ENCODE results near the gene CDH11.

The CDH11 gene

GRCh38 chr16:65136681-65137080 is 14.8 kb upstream of the CDH11 start:
- TF ChIP-seq POLR2AphosphoS5 (IDR thresholded peaks at IDR 0.05; ENCODE audit: low read depth, low read length) = no peak
- TF ChIP-seq SIN3A (IDR thresholded peaks at IDR 0.05; ENCODE audit: borderline replicate concordance, insufficient read depth, low read length) = no peak
- TF ChIP-seq FOXP2 (optimal IDR thresholded peaks at IDR 0.05; ENCODE audit: borderline replicate concordance, extremely low read depth, extremely low read length, insufficient read depth) = no peak
- no peak for TF ChIP-seq TAF1 (IDR thresholded peaks at IDR 0.05; ENCODE audit: borderline replicate concordance, insufficient read depth, low read length)
- TF ChIP-seq, protein P1, sequence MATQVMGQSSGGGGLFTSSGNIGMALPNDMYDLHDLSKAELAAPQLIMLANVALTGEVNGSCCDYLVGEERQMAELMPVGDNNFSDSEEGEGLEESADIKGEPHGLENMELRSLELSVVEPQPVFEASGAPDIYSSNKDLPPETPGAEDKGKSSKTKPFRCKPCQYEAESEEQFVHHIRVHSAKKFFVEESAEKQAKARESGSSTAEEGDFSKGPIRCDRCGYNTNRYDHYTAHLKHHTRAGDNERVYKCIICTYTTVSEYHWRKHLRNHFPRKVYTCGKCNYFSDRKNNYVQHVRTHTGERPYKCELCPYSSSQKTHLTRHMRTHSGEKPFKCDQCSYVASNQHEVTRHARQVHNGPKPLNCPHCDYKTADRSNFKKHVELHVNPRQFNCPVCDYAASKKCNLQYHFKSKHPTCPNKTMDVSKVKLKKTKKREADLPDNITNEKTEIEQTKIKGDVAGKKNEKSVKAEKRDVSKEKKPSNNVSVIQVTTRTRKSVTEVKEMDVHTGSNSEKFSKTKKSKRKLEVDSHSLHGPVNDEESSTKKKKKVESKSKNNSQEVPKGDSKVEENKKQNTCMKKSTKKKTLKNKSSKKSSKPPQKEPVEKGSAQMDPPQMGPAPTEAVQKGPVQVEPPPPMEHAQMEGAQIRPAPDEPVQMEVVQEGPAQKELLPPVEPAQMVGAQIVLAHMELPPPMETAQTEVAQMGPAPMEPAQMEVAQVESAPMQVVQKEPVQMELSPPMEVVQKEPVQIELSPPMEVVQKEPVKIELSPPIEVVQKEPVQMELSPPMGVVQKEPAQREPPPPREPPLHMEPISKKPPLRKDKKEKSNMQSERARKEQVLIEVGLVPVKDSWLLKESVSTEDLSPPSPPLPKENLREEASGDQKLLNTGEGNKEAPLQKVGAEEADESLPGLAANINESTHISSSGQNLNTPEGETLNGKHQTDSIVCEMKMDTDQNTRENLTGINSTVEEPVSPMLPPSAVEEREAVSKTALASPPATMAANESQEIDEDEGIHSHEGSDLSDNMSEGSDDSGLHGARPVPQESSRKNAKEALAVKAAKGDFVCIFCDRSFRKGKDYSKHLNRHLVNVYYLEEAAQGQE (IDR thresholded peaks at IDR 0.05; ENCODE audit: insufficient read depth in 1 of 2, low read depth in 2 of 2, low read length in 2 of 2) = no peak

GRCh38 chr16:65126845-65127624 is 5.2 kb upstream of the CDH11 start:
- TF ChIP-seq, protein P1 (IDR thresholded peaks at IDR 0.05; ENCODE audit: insufficient read depth in 1 of 2, low read depth in 2 of 2, low read length in 2 of 2) = no peak
- no peak for TF ChIP-seq POLR2AphosphoS5 (IDR thresholded peaks at IDR 0.05; ENCODE audit: low read depth, low read length)
- TF ChIP-seq FOXP2 (optimal IDR thresholded peaks at IDR 0.05; ENCODE audit: borderline replicate concordance, extremely low read depth, extremely low read length, insufficient read depth) = no peak
- TF ChIP-seq TAF1 (IDR thresholded peaks at IDR 0.05; ENCODE audit: borderline replicate concordance, insufficient read depth, low read length) = no peak
- TF ChIP-seq SIN3A (IDR thresholded peaks at IDR 0.05; ENCODE audit: borderline replicate concordance, insufficient read depth, low read length) = no peak

GRCh38 chr16:65125871-65126270 is 4.0 kb upstream of the CDH11 start:
- TF ChIP-seq FOXP2 (optimal IDR thresholded peaks at IDR 0.05; ENCODE audit: borderline replicate concordance, extremely low read depth, extremely low read length, insufficient read depth) = no peak
- no peak for TF ChIP-seq SIN3A (IDR thresholded peaks at IDR 0.05; ENCODE audit: borderline replicate concordance, insufficient read depth, low read length)
- no peak for TF ChIP-seq TAF1 (IDR thresholded peaks at IDR 0.05; ENCODE audit: borderline replicate concordance, insufficient read depth, low read length)
- no peak for TF ChIP-seq POLR2AphosphoS5 (IDR thresholded peaks at IDR 0.05; ENCODE audit: low read depth, low read length)
- TF ChIP-seq, protein P1 (IDR thresholded peaks at IDR 0.05; ENCODE audit: insufficient read depth in 1 of 2, low read depth in 2 of 2, low read length in 2 of 2) = no peak

- TF ChIP-seq SIN3A (IDR thresholded peaks at IDR 0.05; ENCODE audit: borderline replicate concordance, insufficient read depth, low read length) (no peak), FOXP2 (optimal IDR thresholded peaks at IDR 0.05; ENCODE audit: borderline replicate concordance, extremely low read depth, extremely low read length, insufficient read depth) (no peak), POLR2AphosphoS5 (IDR thresholded peaks at IDR 0.05; ENCODE audit: low read depth, low read length) (no peak), TAF1 (IDR thresholded peaks at IDR 0.05; ENCODE audit: borderline replicate concordance, insufficient read depth, low read length) (no peak)
- TF ChIP-seq, protein P1 (IDR thresholded peaks at IDR 0.05; ENCODE audit: insufficient read depth in 1 of 2, low read depth in 2 of 2, low read length in 2 of 2) = no peak
Measured at GRCh38 chr16:65125322-65125721, 3.5 kb upstream of the CDH11 start.

All from PFSK-1 (cell line).